H1 (cell line): ENCODE results near the gene GRK5. TPM values are rescaled to one million over a fixed set of nuclear protein-coding genes. Genes with fewer than 3 reads are reported as not detected.

Source experiments
- CTCF ChIA-PET: fragments of 300-600 bp; sonication (Branson Sonifier 250); formaldehyde crosslinking; loops from one replicate; lab custom pipeline; 2021; ENCODE audit not compliant: partially characterized antibody; lab: Charles Lee
- POLR2A ChIA-PET: fragments of 300-600 bp; sonication (Branson Sonifier 250); formaldehyde crosslinking; loops from one replicate; lab custom pipeline; 2021; ENCODE audit warnings: inconsistent platforms; ENCODE audit not compliant: partially characterized antibody; lab: Charles Lee
- DNase-seq, 2 experiments: peaks; one replicate each; pipeline versions ENCODE4 v3.0.0 to v3.0.0-alpha.2; 2010 to 2022; ENCODE audit warnings: low spot score in 2 of 2, low read depth in 1 of 2, mixed read lengths in 1 of 2
- FAIRE-seq: peaks from 2 replicates; lab custom pipeline; 2011; peaks lifted over from hg19 to GRCh38; lab: Jason Lieb, UNC
- H2AFZ ChIP-seq: 2 replicates; pipeline ENCODE4 v1.8.1; 2012; ENCODE audit warnings: low read length, inconsistent platforms
- H2AK5ac ChIP-seq: 2 replicates; pipeline ENCODE4 v1.6.1; 2013; ENCODE audit warnings: low read depth, low read length
- H2BK120ac ChIP-seq: replicated peaks from 2 replicates; pipeline ENCODE3; 2013; ENCODE audit warnings: low read depth, low read length, inconsistent platforms
- H2BK12ac ChIP-seq: 2 replicates; pipeline ENCODE4 v1.6.1; 2013; ENCODE audit warnings: low read depth, low read length
- H2BK15ac ChIP-seq: 2 replicates; pipeline ENCODE4 v1.6.1; 2013; ENCODE audit warnings: low read length
- H2BK20ac ChIP-seq: 2 replicates; pipeline ENCODE4 v1.6.1; 2013; ENCODE audit warnings: low read length
- H2BK5ac ChIP-seq: 2 replicates; pipeline ENCODE4 v1.6.1; 2013; ENCODE audit warnings: low read depth, low read length
- H3K14ac ChIP-seq: 2 replicates; pipeline ENCODE4 v1.6.1; 2013; ENCODE audit warnings: inconsistent platforms; ENCODE audit not compliant: insufficient read length
- H3K18ac ChIP-seq: 2 replicates; pipeline ENCODE4 v1.6.1; 2013; ENCODE audit warnings: low read length; ENCODE audit errors: extremely low read depth
- H3K23ac ChIP-seq: 2 replicates; pipeline ENCODE4 v1.6.1; 2013; ENCODE audit warnings: inconsistent platforms; ENCODE audit not compliant: insufficient read length
- H3K23me2 ChIP-seq: 2 replicates; pipeline ENCODE4 v1.6.1; 2013; ENCODE audit warnings: low read depth, low read length
- H3K27ac ChIP-seq: 2 replicates; pipeline ENCODE4 v1.6.1; 2011; ENCODE audit warnings: low read depth, low read length, inconsistent platforms
- H3K27me3 ChIP-seq, 4 experiments: replicated peaks in 1 of 4; 1 replicate in 1 of 4; 2 replicates in 3 of 4; pipeline versions ENCODE4 v1.6.1 to v1.8.1; 2011 to 2013; ENCODE audit warnings: low read length in 3 of 4, mild to moderate bottlenecking in 3 of 4, inconsistent platforms in 2 of 4, mixed read lengths in 2 of 4, moderate library complexity in 1 of 4; ENCODE audit not compliant: control insufficient read depth in 3 of 4, insufficient read depth in 3 of 4; ENCODE audit errors: extremely low read depth in 1 of 4
- H3K36me3 ChIP-seq, 4 experiments: 2 replicates each; pipeline versions ENCODE4 v1.6.1 to v1.8.1; 2011 to 2013; ENCODE audit warnings: mild to moderate bottlenecking in 4 of 4, low read length in 3 of 4, moderate library complexity in 2 of 4, control low read depth in 1 of 4, inconsistent platforms in 1 of 4; ENCODE audit not compliant: insufficient read depth in 4 of 4, control insufficient read depth in 2 of 4
- H3K4ac ChIP-seq: replicated peaks from 2 replicates; pipeline ENCODE3; 2013; ENCODE audit warnings: low read length, low read depth, mixed read lengths, inconsistent platforms; ENCODE audit not compliant: insufficient read length
- H3K4me1 ChIP-seq, 4 experiments: replicated peaks in 1 of 4; 1 replicate in 1 of 4; 2 replicates in 3 of 4; pipeline versions ENCODE4 v1.6.1 to v1.8.1; 2011 to 2013; ENCODE audit warnings: low read length in 3 of 4, inconsistent platforms in 2 of 4, mixed read lengths in 1 of 4; ENCODE audit not compliant: insufficient read depth in 4 of 4, control insufficient read depth in 3 of 4
- H3K4me2 ChIP-seq, 2 experiments: 2 replicates each; pipeline versions ENCODE4 v1.6.1 to v1.8.1; 2011 to 2013; ENCODE audit warnings: low read depth in 2 of 2, low read length in 2 of 2, control low read depth in 1 of 2, inconsistent platforms in 1 of 2, mild to moderate bottlenecking in 1 of 2; ENCODE audit not compliant: insufficient read depth in 1 of 2
- H3K4me3 ChIP-seq, 4 experiments: fragments of 200-600, 300-600 bp in 1 of 4; sonication (generic), shearing (Covaris generic), sonication (Bioruptor Twin) in 1 of 4; 2 replicates each; pipeline versions ENCODE4 v1.5.1 to v1.8.1; 2011 to 2016; ENCODE audit warnings: low read length in 4 of 4, low read depth in 3 of 4, control low read depth in 2 of 4, inconsistent platforms in 2 of 4, mild to moderate bottlenecking in 2 of 4, mixed read lengths in 1 of 4, moderate library complexity in 1 of 4; ENCODE audit not compliant: insufficient read depth in 2 of 4; ENCODE audit errors: extremely low read depth in 1 of 4
- H3K56ac ChIP-seq: replicated peaks from 2 replicates; pipeline ENCODE3; 2013; ENCODE audit warnings: low read depth, mild to moderate bottlenecking, mixed read lengths, low read length, inconsistent platforms; ENCODE audit not compliant: insufficient read length
- H3K79me1 ChIP-seq: 2 replicates; pipeline ENCODE4 v1.6.1; 2013; ENCODE audit warnings: low read depth, low read length, control low read depth
- H3K79me2 ChIP-seq, 2 experiments: 2 replicates each; pipeline versions ENCODE4 v1.6.1 to v1.8.1; 2012 to 2013; ENCODE audit warnings: low read length in 2 of 2, mild to moderate bottlenecking in 2 of 2, inconsistent platforms in 1 of 2; ENCODE audit not compliant: insufficient read depth in 2 of 2, control insufficient read depth in 1 of 2
- H3K9ac ChIP-seq, 4 experiments: replicated peaks in 1 of 4; 1 replicate in 1 of 4; 2 replicates in 3 of 4; pipeline versions ENCODE4 v1.6.1 to v1.8.1; 2011 to 2013; ENCODE audit warnings: low read depth in 3 of 4, low read length in 3 of 4, control low read depth in 2 of 4, mild to moderate bottlenecking in 2 of 4, moderate library complexity in 2 of 4, inconsistent platforms in 1 of 4; ENCODE audit errors: extremely low read depth in 1 of 4
- H3K9me3 ChIP-seq, 2 experiments: 2 replicates each; pipeline versions ENCODE4 v1.6.1 to v1.8.1; 2012 to 2013; ENCODE audit warnings: mild to moderate bottlenecking in 2 of 2, moderate library complexity in 2 of 2, control low read depth in 1 of 2, inconsistent platforms in 1 of 2, low read depth in 1 of 2, low read length in 1 of 2, mixed read lengths in 1 of 2; ENCODE audit not compliant: insufficient read depth in 2 of 2
- H4K20me1 ChIP-seq, 2 experiments: replicated peaks in 1 of 2; 2 replicates each; pipeline versions ENCODE3 to v1.8.1; 2011 to 2013; ENCODE audit warnings: inconsistent platforms in 2 of 2, low read length in 2 of 2, mild to moderate bottlenecking in 1 of 2; ENCODE audit not compliant: insufficient read depth in 2 of 2, control insufficient read depth in 1 of 2
- H4K5ac ChIP-seq: 2 replicates; pipeline ENCODE4 v1.6.1; 2013; ENCODE audit warnings: low read length, low read depth, mixed read lengths, inconsistent platforms; ENCODE audit not compliant: insufficient read length
- H4K8ac ChIP-seq: 2 replicates; pipeline ENCODE4 v1.8.0; 2013; ENCODE audit warnings: mild to moderate bottlenecking, moderate library complexity, low read length, inconsistent platforms; ENCODE audit not compliant: insufficient read depth; ENCODE audit errors: extremely low read depth
- H4K91ac ChIP-seq: replicated peaks from 2 replicates; pipeline ENCODE3; 2013; ENCODE audit warnings: low read length, mixed read lengths, inconsistent platforms; ENCODE audit not compliant: insufficient read length
- EZH2 ChIP-seq: fragments of 200-600 bp; sonication (generic); IDR thresholded peaks from 2 replicates; pipeline ENCODE4 v1.7.1; 2012; ENCODE audit warnings: low read depth, mild to moderate bottlenecking, moderate library complexity, low read length, inconsistent platforms; ENCODE audit not compliant: severe bottlenecking
- RAD21 ChIP-seq, 2 experiments: IDR thresholded peaks in 1 of 2; conservative IDR thresholded peaks in 1 of 2; 2 replicates each; pipeline ENCODE4 v1.6.1; 2011; ENCODE audit warnings: low read depth in 2 of 2, low read length in 2 of 2, improper control_type of control experiment in 1 of 2, inconsistent platforms in 1 of 2, mild to moderate bottlenecking in 1 of 2, moderate library complexity in 1 of 2
- RXRA ChIP-seq: IDR thresholded peaks from 2 replicates; pipeline ENCODE4 v1.6.1; 2011; ENCODE audit warnings: low read depth, mild to moderate bottlenecking, low read length, moderate library complexity; ENCODE audit not compliant: insufficient read depth
- WGBS, 2 experiments: shearing (Covaris generic) in 1 of 2; methylation state at CpG; one replicate each; pipeline versions ENCODE4 v1.1.6 to v1.1.7; 2013 to 2015; ENCODE audit warnings: low lambda C conversion rate in 2 of 2, mixed read lengths in 2 of 2, inconsistent platforms in 1 of 2, low coverage in 1 of 2, missing lambda C conversion rate in 1 of 2; ENCODE audit not compliant: insufficient replicate concordance in 2 of 2, insufficient coverage in 1 of 2, insufficient read length in 1 of 2; ENCODE audit errors: extremely low coverage in 1 of 2, missing lambda C conversion rate in 1 of 2; 5-methylcytosine and 5-hydroxymethylcytosine counted together
- polyA plus RNA-seq, 7 experiments: library from polyadenylated mRNA; depleted of rRNA in 3 of 7; stranded (reverse) in 5 of 7; unstranded in 2 of 7; fragments of >200 nt in 5 of 7; fragments of 200-250 nt in 2 of 7; gene quantifications; 1 replicate in 5 of 7; 2 replicates in 1 of 7; 4 replicates in 1 of 7; pipeline versions ENCODE4 v1.2.1 to v1.2.3, GENCODE V29; 2011 to 2013; ENCODE audit warnings: missing spikeins in 2 of 7, mixed read lengths in 2 of 7
- total RNA-seq: library from RNA; stranded (reverse); fragmentation: NEBNext Ultra II Directional; extraction: Animal tissue kit (Norgen Biotek cat#: 25700); gene quantifications from 2 replicates; pipeline ENCODE4 v1.2.1, GENCODE V29; 2021

The GRK5 gene
- total and polyA plus RNA-seq, 2 of the 8 experiments (the other 6 are each of a cell fraction or from before 2014, with no cell fraction given) = 0.54 to 2.5 TPM

GRCh38 chr10:119341459-119342301, 134.3 kb downstream of the GRK5 start:
- H3K36me3 ChIP-seq = no peaks in the 10 kb centered on the region
- H3K23ac ChIP-seq = no peak overlapping the region
- no peak overlapping the region for H2BK20ac ChIP-seq
- H3K56ac ChIP-seq = no peak overlapping the region
- no peak overlapping the region for H3K18ac ChIP-seq
- H4K5ac ChIP-seq = no peak overlapping the region
- H3K27me3 ChIP-seq = no peaks in the 10 kb centered on the region
- H3K9me3 ChIP-seq = no peaks in the 10 kb centered on the region
- H3K9ac ChIP-seq = no peak overlapping the region
- FAIRE-seq (no peak), DNase-seq (no peak)
- H2BK120ac ChIP-seq = no peak overlapping the region
- 80% methylated on average over 15 of the region's 15 CpGs; no CpG with 5 or more reads in 1 of the 2 experiments for WGBS, 2 experiments
- ChIA-PET CTCF (interaction anchor here (1.0 to 2.0 kb wide), 3 partner anchors 11 to 143 kb away, joined by 3 to 8 read pairs (median 4); partner anchors contain the start of gene GRK5), POLR2A (interaction anchor here (0.6 kb wide), 1 partner anchor 82 kb away, joined by 4 read pairs; no protein-coding TSS in a partner anchor)
- no peak overlapping the region for H3K4ac ChIP-seq
- H3K14ac ChIP-seq = no peak overlapping the region
- peaks cover 0 to 3% of the 10 kb centered on the region in 2 experiments for H4K20me1 ChIP-seq
- H3K4me3 ChIP-seq = no peak overlapping the region
- H3K79me2 ChIP-seq = no peaks in the 10 kb centered on the region
- H3K4me1 ChIP-seq = no peaks in the 10 kb centered on the region; a peak in 1 of 7 replicates
- no peak overlapping the region for H2BK5ac ChIP-seq
- H2AFZ ChIP-seq = no peak overlapping the region
- no peak overlapping the region for H2AK5ac ChIP-seq
- H3K79me1 ChIP-seq = no peaks in the 10 kb centered on the region
- TF ChIP-seq RXRA = no peak
- TF ChIP-seq RAD21 (IDR thresholded peaks at IDR 0.05 in 1 of 2, conservative IDR thresholded peaks at IDR 0.05 in 1 of 2; ENCODE audit: low read depth in 2 of 2, low read length in 2 of 2) = no peak
- no peak for TF ChIP-seq EZH2
- TF ChIP-seq, all 59 proteins: peak for 0
- no peak overlapping the region for H3K27ac ChIP-seq
- no peak overlapping the region for H2BK15ac ChIP-seq
- no peak overlapping the region for H4K8ac ChIP-seq
- 0 out of 2 replicates have a peak overlapping the region, but pooled peaks have one; percentile 27 for H2BK12ac ChIP-seq
- H3K4me2 ChIP-seq = no peak overlapping the region
- no peak overlapping the region for H4K91ac ChIP-seq
- H3K23me2 ChIP-seq = no peaks in the 10 kb centered on the region
